Right lobe of liver (tissue), 6 donors: ENCODE data around the gene PLS1. TPM values are rescaled to one million over a fixed set of nuclear protein-coding genes. Genes with fewer than 3 reads are reported as not detected.
A peak's percentile ranks its signal among the peaks of the same experiment; 100 is the strongest.

Experiments used
- ATAC-seq, 4 donors: fragments of 200-7000 bp; cut with Tn5 transposase; one replicate each; pipeline ENCODE4 v1.9.1; 2020; ENCODE audit warnings: mild to moderate bottlenecking in 4 of 4, moderate library complexity in 4 of 4
- DNase-seq, 3 donors: peaks; one replicate each; pipeline ENCODE4 v3.0.0-alpha.2; 2020
- H3K27ac ChIP-seq, 3 donors: fragments of 200-600 bp; one replicate each; pipeline ENCODE4 v1.8.0; 2022
- H3K27me3 ChIP-seq, 2 donors: fragments of 200-600 bp; one replicate each; pipeline ENCODE4 v1.8.0; 2022
- H3K36me3 ChIP-seq, 4 donors: fragments of 200-600 bp; sonication (generic) in 1 of 4; one replicate each; pipeline versions ENCODE4 v1.5.1 to v1.8.0; 2017 to 2022; ENCODE audit warnings: control low read depth in 1 of 4
- H3K4me1 ChIP-seq, 4 donors: fragments of 200-600 bp; sonication (generic) in 1 of 4; one replicate each; pipeline versions ENCODE4 v1.5.1 to v1.8.0; 2017 to 2022; ENCODE audit warnings: control low read depth in 1 of 4
- H3K4me3 ChIP-seq, 3 donors: fragments of 200-600 bp; one replicate each; pipeline ENCODE4 v1.8.0; 2022
- H3K9me3 ChIP-seq, 4 donors: fragments of 200-600 bp; sonication (generic) in 1 of 4; one replicate each; pipeline versions ENCODE4 v1.5.1 to v1.8.0; 2017 to 2022; ENCODE audit warnings: control low read depth in 1 of 4
- POLR2A ChIP-seq: fragments of 450-650 bp; IDR thresholded peaks from one replicate; pipeline ENCODE4 v1.6.1; 2017; ENCODE audit warnings: antibody characterized with exemption, mild to moderate bottlenecking
- WGBS: methylation state at CpG from one replicate; pipeline ENCODE4 v1.1.6; 2018; ENCODE audit warnings: low coverage, low lambda C conversion rate; ENCODE audit not compliant: insufficient coverage; ENCODE audit errors: missing lambda C conversion rate; 5-methylcytosine and 5-hydroxymethylcytosine counted together
- intact Hi-C, 2 donors: fragments of 100-400 bp; cut with DNase I; formaldehyde crosslinking; loops; one replicate each; pipeline versions ENCODE4 v1.11.2 to v1.14.1; 2022
- total RNA-seq, 6 experiments: library from RNA; depleted of rRNA in 2 of 6; stranded (reverse); fragments of >200 nt in 2 of 6; fragmentation: NEBNext Ultra II Directional in 3 of 6; extraction: Animal tissue kit (Norgen Biotek cat#: 25700) in 3 of 6; gene quantifications; one replicate each; pipeline versions ENCODE4 v1.1.0 to v1.2.4, GENCODE V29; 2016 to 2023
- TF ChIP-seq, protein P1 (sequence below), 4 donors: fragments of 200-600 bp in 3 of 4; fragments of 450-650 bp in 1 of 4; IDR thresholded peaks; one replicate each; pipeline versions ENCODE4 v1.5.1 to v1.8.0; 2016 to 2022; ENCODE audit warnings: antibody characterized with exemption in 4 of 4, mild to moderate bottlenecking in 2 of 4
- donor health status: DM: no; HTN: yes; CAD: no.
- donor health status: DM: no; HTN: no; CAD: no.
- donor health status: DM: no; HTN: no; CAD: no.
- donor health status: DM: no; HTN: yes; CAD: no.
- donor health status: DM: no; HTN: yes; CAD: no.

PLS1 gene
- total RNA-seq, 6 experiments from 2014 or later, result 13.0 to 30.5 (median 18.2) TPM

- intact Hi-C loops, result no loop called here
- no peaks in the 10 kb centered on the region for H3K9me3 ChIP-seq
- ATAC-seq (peak; percentile 66 to 82 (median 78)), DNase-seq (no peak)
- H3K27me3 ChIP-seq, result no peaks in the 10 kb centered on the region
- no peak overlapping the region for H3K4me3 ChIP-seq
- no peak for TF ChIP-seq POLR2A
- TF ChIP-seq, protein P1, sequence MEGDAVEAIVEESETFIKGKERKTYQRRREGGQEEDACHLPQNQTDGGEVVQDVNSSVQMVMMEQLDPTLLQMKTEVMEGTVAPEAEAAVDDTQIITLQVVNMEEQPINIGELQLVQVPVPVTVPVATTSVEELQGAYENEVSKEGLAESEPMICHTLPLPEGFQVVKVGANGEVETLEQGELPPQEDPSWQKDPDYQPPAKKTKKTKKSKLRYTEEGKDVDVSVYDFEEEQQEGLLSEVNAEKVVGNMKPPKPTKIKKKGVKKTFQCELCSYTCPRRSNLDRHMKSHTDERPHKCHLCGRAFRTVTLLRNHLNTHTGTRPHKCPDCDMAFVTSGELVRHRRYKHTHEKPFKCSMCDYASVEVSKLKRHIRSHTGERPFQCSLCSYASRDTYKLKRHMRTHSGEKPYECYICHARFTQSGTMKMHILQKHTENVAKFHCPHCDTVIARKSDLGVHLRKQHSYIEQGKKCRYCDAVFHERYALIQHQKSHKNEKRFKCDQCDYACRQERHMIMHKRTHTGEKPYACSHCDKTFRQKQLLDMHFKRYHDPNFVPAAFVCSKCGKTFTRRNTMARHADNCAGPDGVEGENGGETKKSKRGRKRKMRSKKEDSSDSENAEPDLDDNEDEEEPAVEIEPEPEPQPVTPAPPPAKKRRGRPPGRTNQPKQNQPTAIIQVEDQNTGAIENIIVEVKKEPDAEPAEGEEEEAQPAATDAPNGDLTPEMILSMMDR (IDR thresholded peaks at IDR 0.05), result no peak
- H3K27ac ChIP-seq, result peak overlapping the region; percentile 24 to 48 (median 32)
- H3K36me3 ChIP-seq, result no peaks in the 10 kb centered on the region
- H3K4me1 ChIP-seq, result peaks cover 0 to 23% (median 9%) of the 10 kb centered on the region in 4 donors
- WGBS, result 27% methylated on average over 5 of the region's 6 CpGs
These were observed 54.0 kb downstream of the PLS1 start for GRCh38 chr3:142650001-142650693.

DNA sequence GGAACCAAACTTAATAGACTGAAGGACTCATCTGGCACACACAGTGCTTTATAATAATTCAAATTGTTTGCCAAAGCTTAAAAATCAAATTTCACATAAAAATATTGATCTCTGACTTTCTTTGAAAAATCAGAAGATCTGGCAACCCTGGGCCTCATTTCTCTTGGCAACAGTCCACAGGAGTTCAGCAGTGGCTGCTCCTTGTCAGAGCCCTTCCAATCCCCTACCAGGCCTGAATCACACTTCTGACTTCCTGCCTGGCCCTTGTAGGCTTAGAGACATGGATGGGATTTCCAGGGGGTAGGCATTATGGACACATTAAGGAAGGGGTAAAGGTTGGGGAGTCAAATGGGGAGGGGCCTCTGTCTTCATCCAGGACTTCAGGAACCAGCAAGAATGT, 55.5 kb downstream of the PLS1 start:
- no peak overlapping the region for H3K4me3 ChIP-seq
- H3K27me3 ChIP-seq, result no peaks in the 10 kb centered on the region
- H3K9me3 ChIP-seq, result no peaks in the 10 kb centered on the region
- TF ChIP-seq, protein P1 (IDR thresholded peaks at IDR 0.05), result no peak
- TF ChIP-seq POLR2A, result no peak
- no peaks in the 10 kb centered on the region for H3K36me3 ChIP-seq
- H3K27ac ChIP-seq, result no peak overlapping the region
- DNase-seq, result no peak
- ATAC-seq, result no peak
- intact Hi-C loops, result no loop called here
- H3K4me1 ChIP-seq, result peaks cover 0 to 25% (median 9%) of the 10 kb centered on the region in 4 donors

GRCh38 chr3:142652826-142653292, 56.7 kb downstream of the PLS1 start:
- ATAC-seq, result peak in 2 of 4 donors; percentile 22 to 35
- 75% methylated on average over 8 of the region's 8 CpGs for WGBS
- Histone ChIP-seq H3K9me3 (no peaks in the 10 kb centered on the region), H3K4me1 (peaks cover 0 to 25% (median 9%) of the 10 kb centered on the region in 4 donors), H3K27me3 (no peaks in the 10 kb centered on the region), H3K27ac (no peak overlapping the region), H3K36me3 (no peaks in the 10 kb centered on the region), H3K4me3 (no peak overlapping the region)
- DNase-seq, result no peak
- TF ChIP-seq, protein P1 (IDR thresholded peaks at IDR 0.05), result no peak
- TF ChIP-seq POLR2A, result no peak
- intact Hi-C loops, result no loop called here

DNA sequence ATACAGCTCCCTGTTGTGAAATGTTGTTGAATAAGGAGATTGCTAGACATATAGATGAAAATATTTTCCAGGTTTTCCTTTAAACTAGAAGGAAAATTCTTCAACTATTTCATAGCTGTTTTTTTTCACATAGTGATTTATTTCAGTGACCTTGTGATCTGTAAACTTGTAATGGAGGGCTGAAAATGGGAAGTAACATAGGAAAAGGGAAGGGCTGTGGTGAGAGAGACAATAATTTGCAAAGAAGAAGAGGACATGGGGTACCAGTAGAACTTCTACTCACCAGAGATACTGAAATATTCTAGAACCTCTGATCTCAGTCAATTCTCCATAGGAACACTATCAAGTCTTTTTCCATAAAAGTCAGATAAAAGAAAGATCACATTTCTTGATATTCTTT, 60.4 kb downstream of the PLS1 start:
- no peak overlapping the region for H3K4me3 ChIP-seq
- H3K36me3 ChIP-seq, result no peaks in the 10 kb centered on the region
- H3K9me3 ChIP-seq, result no peaks in the 10 kb centered on the region
- intact Hi-C loops, result no loop called here
- no peaks in the 10 kb centered on the region for H3K27me3 ChIP-seq
- ATAC-seq (peak in 2 of 4 donors; percentile 34 to 35), DNase-seq (no peak)
- H3K27ac ChIP-seq, result no peak overlapping the region
- TF ChIP-seq, protein P1 (IDR thresholded peaks at IDR 0.05), result no peak
- TF ChIP-seq POLR2A, result no peak
- H3K4me1 ChIP-seq, result peaks cover 0 to 12% (median 2%) of the 10 kb centered on the region in 4 donors
